H1 (cell line): ENCODE data around the gene SH3RF3. TPM values are rescaled to one million over a fixed set of nuclear protein-coding genes. Genes with fewer than 3 reads are reported as not detected.

Experiments
- CTCF ChIA-PET: fragments of 300-600 bp; sonication (Branson Sonifier 250); formaldehyde crosslinking; loops from one replicate; lab custom pipeline; 2021; ENCODE audit not compliant: partially characterized antibody; lab: Charles Lee
- POLR2A ChIA-PET: fragments of 300-600 bp; sonication (Branson Sonifier 250); formaldehyde crosslinking; loops from one replicate; lab custom pipeline; 2021; ENCODE audit warnings: inconsistent platforms; ENCODE audit not compliant: partially characterized antibody; lab: Charles Lee
- DNase-seq, 2 experiments: peaks; one replicate each; pipeline versions ENCODE4 v3.0.0 to v3.0.0-alpha.2; 2010 to 2022; ENCODE audit warnings: low spot score in 2 of 2, low read depth in 1 of 2, mixed read lengths in 1 of 2
- FAIRE-seq: peaks from 2 replicates; lab custom pipeline; 2011; peaks lifted over from hg19 to GRCh38; lab: Jason Lieb, UNC
- H2AFZ ChIP-seq: 2 replicates; pipeline ENCODE4 v1.8.1; 2012; ENCODE audit warnings: low read length, inconsistent platforms
- H2AK5ac ChIP-seq: 2 replicates; pipeline ENCODE4 v1.6.1; 2013; ENCODE audit warnings: low read depth, low read length
- H2BK120ac ChIP-seq: replicated peaks from 2 replicates; pipeline ENCODE3; 2013; ENCODE audit warnings: low read depth, low read length, inconsistent platforms
- H2BK12ac ChIP-seq: 2 replicates; pipeline ENCODE4 v1.6.1; 2013; ENCODE audit warnings: low read depth, low read length
- H2BK15ac ChIP-seq: 2 replicates; pipeline ENCODE4 v1.6.1; 2013; ENCODE audit warnings: low read length
- H2BK20ac ChIP-seq: 2 replicates; pipeline ENCODE4 v1.6.1; 2013; ENCODE audit warnings: low read length
- H2BK5ac ChIP-seq: 2 replicates; pipeline ENCODE4 v1.6.1; 2013; ENCODE audit warnings: low read depth, low read length
- H3K14ac ChIP-seq: 2 replicates; pipeline ENCODE4 v1.6.1; 2013; ENCODE audit warnings: inconsistent platforms; ENCODE audit not compliant: insufficient read length
- H3K18ac ChIP-seq: 2 replicates; pipeline ENCODE4 v1.6.1; 2013; ENCODE audit warnings: low read length; ENCODE audit errors: extremely low read depth
- H3K23ac ChIP-seq: 2 replicates; pipeline ENCODE4 v1.6.1; 2013; ENCODE audit warnings: inconsistent platforms; ENCODE audit not compliant: insufficient read length
- H3K23me2 ChIP-seq: 2 replicates; pipeline ENCODE4 v1.6.1; 2013; ENCODE audit warnings: low read depth, low read length
- H3K27ac ChIP-seq: 2 replicates; pipeline ENCODE4 v1.6.1; 2011; ENCODE audit warnings: low read depth, low read length, inconsistent platforms
- H3K27me3 ChIP-seq, 4 experiments: replicated peaks in 1 of 4; 1 replicate in 1 of 4; 2 replicates in 3 of 4; pipeline versions ENCODE4 v1.6.1 to v1.8.1; 2011 to 2013; ENCODE audit warnings: low read length in 3 of 4, mild to moderate bottlenecking in 3 of 4, inconsistent platforms in 2 of 4, mixed read lengths in 2 of 4, moderate library complexity in 1 of 4; ENCODE audit not compliant: control insufficient read depth in 3 of 4, insufficient read depth in 3 of 4; ENCODE audit errors: extremely low read depth in 1 of 4
- H3K36me3 ChIP-seq, 4 experiments: 2 replicates each; pipeline versions ENCODE4 v1.6.1 to v1.8.1; 2011 to 2013; ENCODE audit warnings: mild to moderate bottlenecking in 4 of 4, low read length in 3 of 4, moderate library complexity in 2 of 4, control low read depth in 1 of 4, inconsistent platforms in 1 of 4; ENCODE audit not compliant: insufficient read depth in 4 of 4, control insufficient read depth in 2 of 4
- H3K4ac ChIP-seq: replicated peaks from 2 replicates; pipeline ENCODE3; 2013; ENCODE audit warnings: low read length, low read depth, mixed read lengths, inconsistent platforms; ENCODE audit not compliant: insufficient read length
- H3K4me1 ChIP-seq, 4 experiments: replicated peaks in 1 of 4; 1 replicate in 1 of 4; 2 replicates in 3 of 4; pipeline versions ENCODE4 v1.6.1 to v1.8.1; 2011 to 2013; ENCODE audit warnings: low read length in 3 of 4, inconsistent platforms in 2 of 4, mixed read lengths in 1 of 4; ENCODE audit not compliant: insufficient read depth in 4 of 4, control insufficient read depth in 3 of 4
- H3K4me2 ChIP-seq, 2 experiments: 2 replicates each; pipeline versions ENCODE4 v1.6.1 to v1.8.1; 2011 to 2013; ENCODE audit warnings: low read depth in 2 of 2, low read length in 2 of 2, control low read depth in 1 of 2, inconsistent platforms in 1 of 2, mild to moderate bottlenecking in 1 of 2; ENCODE audit not compliant: insufficient read depth in 1 of 2
- H3K4me3 ChIP-seq, 4 experiments: fragments of 200-600, 300-600 bp in 1 of 4; sonication (generic), shearing (Covaris generic), sonication (Bioruptor Twin) in 1 of 4; 2 replicates each; pipeline versions ENCODE4 v1.5.1 to v1.8.1; 2011 to 2016; ENCODE audit warnings: low read length in 4 of 4, low read depth in 3 of 4, control low read depth in 2 of 4, inconsistent platforms in 2 of 4, mild to moderate bottlenecking in 2 of 4, mixed read lengths in 1 of 4, moderate library complexity in 1 of 4; ENCODE audit not compliant: insufficient read depth in 2 of 4; ENCODE audit errors: extremely low read depth in 1 of 4
- H3K56ac ChIP-seq: replicated peaks from 2 replicates; pipeline ENCODE3; 2013; ENCODE audit warnings: low read depth, mild to moderate bottlenecking, mixed read lengths, low read length, inconsistent platforms; ENCODE audit not compliant: insufficient read length
- H3K79me1 ChIP-seq: 2 replicates; pipeline ENCODE4 v1.6.1; 2013; ENCODE audit warnings: low read depth, low read length, control low read depth
- H3K79me2 ChIP-seq, 2 experiments: 2 replicates each; pipeline versions ENCODE4 v1.6.1 to v1.8.1; 2012 to 2013; ENCODE audit warnings: low read length in 2 of 2, mild to moderate bottlenecking in 2 of 2, inconsistent platforms in 1 of 2; ENCODE audit not compliant: insufficient read depth in 2 of 2, control insufficient read depth in 1 of 2
- H3K9ac ChIP-seq, 4 experiments: replicated peaks in 1 of 4; 1 replicate in 1 of 4; 2 replicates in 3 of 4; pipeline versions ENCODE4 v1.6.1 to v1.8.1; 2011 to 2013; ENCODE audit warnings: low read depth in 3 of 4, low read length in 3 of 4, control low read depth in 2 of 4, mild to moderate bottlenecking in 2 of 4, moderate library complexity in 2 of 4, inconsistent platforms in 1 of 4; ENCODE audit errors: extremely low read depth in 1 of 4
- H3K9me3 ChIP-seq, 2 experiments: 2 replicates each; pipeline versions ENCODE4 v1.6.1 to v1.8.1; 2012 to 2013; ENCODE audit warnings: mild to moderate bottlenecking in 2 of 2, moderate library complexity in 2 of 2, control low read depth in 1 of 2, inconsistent platforms in 1 of 2, low read depth in 1 of 2, low read length in 1 of 2, mixed read lengths in 1 of 2; ENCODE audit not compliant: insufficient read depth in 2 of 2
- H4K20me1 ChIP-seq, 2 experiments: replicated peaks in 1 of 2; 2 replicates each; pipeline versions ENCODE3 to v1.8.1; 2011 to 2013; ENCODE audit warnings: inconsistent platforms in 2 of 2, low read length in 2 of 2, mild to moderate bottlenecking in 1 of 2; ENCODE audit not compliant: insufficient read depth in 2 of 2, control insufficient read depth in 1 of 2
- H4K5ac ChIP-seq: 2 replicates; pipeline ENCODE4 v1.6.1; 2013; ENCODE audit warnings: low read length, low read depth, mixed read lengths, inconsistent platforms; ENCODE audit not compliant: insufficient read length
- H4K8ac ChIP-seq: 2 replicates; pipeline ENCODE4 v1.8.0; 2013; ENCODE audit warnings: mild to moderate bottlenecking, moderate library complexity, low read length, inconsistent platforms; ENCODE audit not compliant: insufficient read depth; ENCODE audit errors: extremely low read depth
- H4K91ac ChIP-seq: replicated peaks from 2 replicates; pipeline ENCODE3; 2013; ENCODE audit warnings: low read length, mixed read lengths, inconsistent platforms; ENCODE audit not compliant: insufficient read length
- SAP30 ChIP-seq: fragments of 300-600 bp; sonication (generic); IDR thresholded peaks from 2 replicates; pipeline ENCODE4 v1.7.1; 2012; ENCODE audit warnings: low read length, moderate library complexity, mild to moderate bottlenecking, inconsistent platforms; ENCODE audit not compliant: insufficient read depth, insufficient replicate concordance
- ZNF274 ChIP-seq: IDR thresholded peaks from 2 replicates; pipeline ENCODE4 v1.7.0; 2012; ENCODE audit warnings: low read length, borderline replicate concordance; ENCODE audit errors: extremely low read depth
- WGBS, 2 experiments: shearing (Covaris generic) in 1 of 2; methylation state at CpG; one replicate each; pipeline versions ENCODE4 v1.1.6 to v1.1.7; 2013 to 2015; ENCODE audit warnings: low lambda C conversion rate in 2 of 2, mixed read lengths in 2 of 2, inconsistent platforms in 1 of 2, low coverage in 1 of 2, missing lambda C conversion rate in 1 of 2; ENCODE audit not compliant: insufficient replicate concordance in 2 of 2, insufficient coverage in 1 of 2, insufficient read length in 1 of 2; ENCODE audit errors: extremely low coverage in 1 of 2, missing lambda C conversion rate in 1 of 2; 5-methylcytosine and 5-hydroxymethylcytosine counted together
- polyA plus RNA-seq, 7 experiments: library from polyadenylated mRNA; depleted of rRNA in 3 of 7; stranded (reverse) in 5 of 7; unstranded in 2 of 7; fragments of >200 nt in 5 of 7; fragments of 200-250 nt in 2 of 7; gene quantifications; 1 replicate in 5 of 7; 2 replicates in 1 of 7; 4 replicates in 1 of 7; pipeline versions ENCODE4 v1.2.1 to v1.2.3, GENCODE V29; 2011 to 2013; ENCODE audit warnings: missing spikeins in 2 of 7, mixed read lengths in 2 of 7
- total RNA-seq: library from RNA; stranded (reverse); fragmentation: NEBNext Ultra II Directional; extraction: Animal tissue kit (Norgen Biotek cat#: 25700); gene quantifications from 2 replicates; pipeline ENCODE4 v1.2.1, GENCODE V29; 2021

SH3RF3 gene
- total and polyA plus RNA-seq, 2 of the 8 experiments (the other 6 are each of a cell fraction or from before 2014, with no cell fraction given) = 0.11 to 0.65 TPM

- Histone ChIP-seq H4K91ac (no peak overlapping the region), H3K14ac (no peak overlapping the region), H3K79me2 (no peaks in the 10 kb centered on the region), H3K4me3 (no peak overlapping the region), H3K4me1 (peaks cover 0 to 10% (median 3%) of the 10 kb centered on the region in 4 experiments; a peak in 3 of 7 replicates), H3K56ac (no peak overlapping the region), H3K23ac (no peak overlapping the region), H3K18ac (no peak overlapping the region), H3K36me3 (no peaks in the 10 kb centered on the region), H2BK20ac (no peak overlapping the region), H3K4me2 (0 out of 4 replicates have a peak overlapping the region, but pooled peaks of 1 of the 2 experiments have one; percentile 16), H2AFZ (0 out of 2 replicates have a peak overlapping the region, but pooled peaks have one; percentile 1), H3K79me1 (no peaks in the 10 kb centered on the region), H3K4ac (no peak overlapping the region), H4K8ac (no peak overlapping the region), H3K23me2 (no peaks in the 10 kb centered on the region), H2BK120ac (no peak overlapping the region), H3K27me3 (no peaks in the 10 kb centered on the region), H2BK12ac (no peak overlapping the region), H4K20me1 (no peaks in the 10 kb centered on the region), H3K27ac (no peak overlapping the region), H2BK5ac (no peak overlapping the region; the same call in 1 of the 2 replicates), H4K5ac (no peak overlapping the region), H2BK15ac (no peak overlapping the region), H3K9me3 (no peaks in the 10 kb centered on the region), H2AK5ac (no peak overlapping the region), H3K9ac (no peak overlapping the region)
- FAIRE-seq (no peak), DNase-seq (no peak)
- CTCF ChIA-PET = no interaction called here
- POLR2A ChIA-PET = no interaction called here
- WGBS, 2 experiments = 85% methylated on average over 10 of the region's 10 CpGs; no CpG with 5 or more reads in 1 of the 2 experiments
- TF ChIP-seq ZNF274 (no peak), SAP30 (no peak)
Observed at GRCh38 chr2:109306190-109306589, 177.2 kb downstream of the SH3RF3 start.
